Dendritic cell treated with granulocyte-macrophage colony-stimulating factor and Interleukin-4, amounts not matched to agents 40 ng/mL and 50 ng/mL, for 4 days (primary cell): ENCODE data around the gene CCDC126.
"Not testable (repeated sequence)": the region's sequence is repeated elsewhere in the genome, so short reads cannot be mapped to it uniquely, and the experiment has no call there.

Source experiments
- H3K27ac Mint-ChIP-seq: one replicate; pipeline ENCODE4 v1.8.0; 2022; ENCODE audit warnings: mild to moderate bottlenecking, mixed read lengths
- H3K27me3 Mint-ChIP-seq: one replicate; pipeline ENCODE4 v1.8.0; 2022; ENCODE audit warnings: mild to moderate bottlenecking, mixed read lengths
- H3K36me3 Mint-ChIP-seq: one replicate; pipeline ENCODE4 v1.8.0; 2022; ENCODE audit warnings: low read depth, mixed read lengths
- H3K4me1 Mint-ChIP-seq: one replicate; pipeline ENCODE4 v1.8.0; 2022; ENCODE audit warnings: low read depth, mixed read lengths
- H3K4me3 Mint-ChIP-seq: one replicate; pipeline ENCODE4 v1.8.0; 2022; ENCODE audit warnings: mild to moderate bottlenecking, moderate library complexity, mixed read lengths
- H3K9me3 Mint-ChIP-seq: one replicate; pipeline ENCODE4 v1.8.0; 2022; ENCODE audit warnings: mixed read lengths
- intact Hi-C: fragments of 100-400 bp; cut with micrococcal nuclease; formaldehyde crosslinking; loops from one replicate; pipeline ENCODE4 v1.15.0; 2022

Gene CCDC126, protein sequence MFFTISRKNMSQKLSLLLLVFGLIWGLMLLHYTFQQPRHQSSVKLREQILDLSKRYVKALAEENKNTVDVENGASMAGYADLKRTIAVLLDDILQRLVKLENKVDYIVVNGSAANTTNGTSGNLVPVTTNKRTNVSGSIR

DNA sequence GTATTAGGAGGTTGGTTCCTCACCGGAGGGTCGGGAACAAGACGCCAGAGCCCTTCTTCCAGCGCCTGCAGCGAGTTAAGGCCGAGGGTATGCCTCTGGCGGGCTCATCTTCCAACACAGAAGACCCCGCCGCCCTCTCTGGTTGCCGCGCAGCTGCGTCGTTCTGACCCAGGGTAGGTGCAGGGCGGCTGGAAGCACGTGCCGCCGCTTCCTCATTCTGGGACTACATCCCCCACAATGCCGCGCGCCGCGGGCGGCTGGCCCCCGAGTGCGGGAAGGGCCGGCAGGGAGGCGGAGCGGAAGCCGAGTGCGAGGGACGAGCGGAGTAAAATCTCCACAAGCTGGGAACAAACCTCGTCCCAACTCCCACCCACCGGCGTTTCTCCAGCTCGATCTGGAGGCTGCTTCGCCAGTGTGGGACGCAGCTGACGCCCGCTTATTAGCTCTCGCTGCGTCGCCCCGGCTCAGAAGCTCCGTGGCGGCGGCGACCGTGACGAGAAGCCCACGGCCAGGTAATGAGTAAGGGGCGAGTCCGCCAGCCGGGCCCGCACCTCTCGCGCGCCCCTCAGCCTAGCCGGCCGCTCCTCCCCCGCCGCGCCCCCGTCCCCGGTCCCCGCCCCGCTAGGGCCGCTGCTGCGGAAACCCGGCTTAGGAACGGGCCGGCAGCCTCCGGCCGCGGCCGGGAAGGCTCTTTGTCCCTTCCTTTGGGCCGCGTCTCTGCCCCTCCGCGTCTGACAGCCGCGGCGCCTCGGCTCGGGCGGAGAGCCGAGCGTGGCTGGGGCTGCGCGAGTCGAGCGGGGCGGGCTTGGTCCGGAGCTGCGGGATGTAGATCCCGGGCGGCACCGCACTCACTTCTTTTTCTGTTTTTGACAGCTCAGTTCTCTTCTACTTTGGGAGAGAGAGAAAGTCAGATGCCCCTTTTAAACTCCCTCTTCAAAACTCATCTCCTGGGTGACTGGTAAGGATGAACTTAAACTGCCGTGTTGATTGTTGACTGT is at the start of gene CCDC126:
TSS of gene CCDC126 (plus strand) at position 289 of the 998 bp plus-strand sequence. CDS start 13,934 bp downstream, outside the sequence.
- Mint-ChIP-seq H3K27ac (peak within 1 kb of the TSS; percentile 79), H3K36me3 (peaks cover 10% of the 10 kb centered on the region), H3K27me3 (peaks cover 17% of the 10 kb centered on the region), H3K4me3 (peak within 1 kb of the TSS; percentile 81), H3K4me1 (peaks cover 26% of the 10 kb centered on the region), H3K9me3 (peaks cover 7% of the 10 kb centered on the region)
- intact Hi-C loops: loop anchor here (1.0 to 5.0 kb wide), 3 partner anchors 67 to 415 kb away; partner anchors contain the start of genes FAM221A, NUP42 and TRA2A

- H3K4me3 Mint-ChIP-seq: no peak overlapping the region
- peaks cover 14% of the 10 kb centered on the region for H3K4me1 Mint-ChIP-seq
- no peak overlapping the region for H3K27ac Mint-ChIP-seq
- H3K27me3 Mint-ChIP-seq: peaks cover 3% of the 10 kb centered on the region
- H3K9me3 Mint-ChIP-seq: no peaks in the 10 kb centered on the region
- no peaks in the 10 kb centered on the region for H3K36me3 Mint-ChIP-seq
- intact Hi-C loops: loop anchor here (1.0 kb wide), 1 partner anchor 165 kb away; no protein-coding TSS in a partner anchor
Measured at GRCh38 chr7:23547662-23548061, 49.5 kb upstream of the CCDC126 start.

DNA sequence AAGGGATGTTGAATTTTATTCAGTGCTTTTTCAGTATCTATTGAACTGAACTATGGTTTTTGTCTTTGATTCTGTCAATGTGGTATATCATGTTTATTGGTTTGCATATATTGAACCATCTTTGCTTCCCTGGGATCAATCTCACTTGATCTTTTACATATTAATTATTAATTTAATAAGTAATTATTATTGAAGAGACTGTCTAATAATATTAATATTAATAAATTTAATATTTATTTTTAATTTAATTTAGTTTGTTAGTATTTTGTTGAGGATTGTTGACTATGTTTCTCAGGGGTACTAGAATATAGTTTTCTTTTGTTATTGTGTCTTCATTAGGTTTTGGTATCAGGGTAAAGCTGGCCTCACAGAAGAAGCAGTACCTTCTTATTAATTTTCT is 38.9 kb upstream of the CCDC126 start:
- H3K4me1 Mint-ChIP-seq: no peaks in the 10 kb centered on the region
- no peaks in the 10 kb centered on the region for H3K36me3 Mint-ChIP-seq
- H3K27ac Mint-ChIP-seq: no peak overlapping the region
- H3K27me3 Mint-ChIP-seq: peaks cover 11% of the 10 kb centered on the region
- no peaks in the 10 kb centered on the region for H3K9me3 Mint-ChIP-seq
- H3K4me3 Mint-ChIP-seq: no peak overlapping the region
- intact Hi-C loops: no loop called here

DNA sequence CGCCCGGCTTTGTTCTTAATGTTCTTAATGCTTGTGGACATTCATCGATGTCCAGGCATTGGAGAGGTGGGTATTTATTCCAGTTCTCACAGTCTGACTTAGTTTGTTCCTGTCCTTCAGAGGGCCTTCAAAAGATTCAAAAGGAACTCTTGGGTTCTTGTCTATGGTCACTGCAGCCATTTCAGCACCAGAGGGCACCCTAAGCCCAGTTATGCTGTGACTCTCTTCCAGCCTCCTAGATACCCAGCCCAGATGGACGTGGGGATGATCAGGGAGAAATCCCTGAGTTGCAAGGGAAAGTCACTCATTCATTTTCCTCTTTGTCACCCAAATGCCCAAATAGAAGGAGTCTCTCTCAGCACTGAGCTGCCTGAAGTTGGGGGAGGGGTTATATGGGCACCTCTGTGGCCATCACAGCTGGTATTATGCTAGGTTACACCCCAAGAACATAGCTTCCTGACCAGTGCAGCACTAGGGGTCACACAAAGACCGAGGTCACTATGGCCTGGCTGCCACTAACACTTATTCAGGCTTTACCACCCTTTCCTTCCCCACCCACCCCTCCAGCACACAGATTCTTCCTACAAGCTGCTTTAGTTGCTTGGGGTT is 26.5 kb upstream of the CCDC126 start:
- no peak overlapping the region for H3K4me3 Mint-ChIP-seq
- peaks cover 3% of the 10 kb centered on the region for H3K27me3 Mint-ChIP-seq
- H3K27ac Mint-ChIP-seq: no peak overlapping the region
- no peaks in the 10 kb centered on the region for H3K36me3 Mint-ChIP-seq
- intact Hi-C loops: loop anchor here (1.0 to 2.0 kb wide), 2 partner anchors 142 to 1094 kb away; no protein-coding TSS in a partner anchor
- H3K4me1 Mint-ChIP-seq: no peaks in the 10 kb centered on the region
- H3K9me3 Mint-ChIP-seq: no peaks in the 10 kb centered on the region

- H3K4me3 Mint-ChIP-seq, intact Hi-C loops, H3K27ac Mint-ChIP-seq, H3K9me3 Mint-ChIP-seq, H3K4me1 Mint-ChIP-seq, H3K27me3 Mint-ChIP-seq, H3K36me3 Mint-ChIP-seq: not testable (repeated sequence)
Measured at GRCh38 chr7:23581975-23582374, 15.2 kb upstream of the CCDC126 start.

DNA sequence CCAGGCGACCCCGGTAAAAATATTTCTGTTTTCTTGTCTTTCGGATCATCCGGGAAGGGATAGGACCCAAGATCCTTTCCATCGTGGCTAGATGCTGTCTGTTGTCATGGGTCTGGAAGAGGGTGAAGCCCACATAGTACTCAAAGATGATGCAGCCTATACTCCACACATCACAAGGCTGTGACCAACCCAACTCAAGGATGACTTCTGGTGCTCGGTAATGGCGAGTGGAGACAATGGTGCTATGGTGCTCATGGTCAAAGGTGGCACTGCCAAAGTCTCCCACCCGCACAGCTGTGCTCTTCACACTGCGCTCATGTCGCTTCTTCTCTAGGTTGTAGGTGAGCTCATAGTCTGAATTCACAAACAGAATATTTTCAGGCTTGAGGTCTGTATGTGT is 11.9 kb upstream of the CCDC126 start:
- intact Hi-C loops, H3K4me1 Mint-ChIP-seq, H3K4me3 Mint-ChIP-seq, H3K27ac Mint-ChIP-seq, H3K36me3 Mint-ChIP-seq, H3K9me3 Mint-ChIP-seq, H3K27me3 Mint-ChIP-seq: not testable (repeated sequence)

GRCh38 chr7:23586159-23586558 is 11.0 kb upstream of the CCDC126 start:
- Mint-ChIP-seq H3K9me3 (no peaks in the 10 kb centered on the region), H3K4me3 (no peak overlapping the region), H3K27ac (no peak overlapping the region), H3K4me1 (no peaks in the 10 kb centered on the region), H3K36me3 (no peaks in the 10 kb centered on the region), H3K27me3 (peaks cover 5% of the 10 kb centered on the region)
- intact Hi-C loops: no loop called here

GRCh38 chr7:23590529-23590928 is 6.7 kb upstream of the CCDC126 start:
- Mint-ChIP-seq H3K36me3 (no peaks in the 10 kb centered on the region), H3K4me3 (no peak overlapping the region), H3K27ac (no peak overlapping the region), H3K27me3 (peaks cover 9% of the 10 kb centered on the region), H3K4me1 (peaks cover 5% of the 10 kb centered on the region), H3K9me3 (no peaks in the 10 kb centered on the region)
- intact Hi-C loops: no loop called here

GRCh38 chr7:23593706-23594105 is 3.5 kb upstream of the CCDC126 start:
- Mint-ChIP-seq H3K4me3 (no peak overlapping the region), H3K9me3 (peaks cover 7% of the 10 kb centered on the region), H3K36me3 (peaks cover 4% of the 10 kb centered on the region), H3K27me3 (peaks cover 19% of the 10 kb centered on the region), H3K27ac (no peak overlapping the region), H3K4me1 (peaks cover 18% of the 10 kb centered on the region)
- intact Hi-C loops: no loop called here

GRCh38 chr7:23594879-23595604 is 2.1 kb upstream of the CCDC126 start:
- Mint-ChIP-seq H3K27me3 (peaks cover 19% of the 10 kb centered on the region), H3K27ac (no peak overlapping the region), H3K9me3 (peaks cover 7% of the 10 kb centered on the region), H3K4me1 (peaks cover 25% of the 10 kb centered on the region), H3K4me3 (no peak overlapping the region), H3K36me3 (peaks cover 8% of the 10 kb centered on the region)
- intact Hi-C loops: loop anchor here (5.0 kb wide), 1 partner anchor 413 kb away; the partner anchor contains the start of gene NUP42

- H3K27me3 Mint-ChIP-seq: peaks cover 17% of the 10 kb centered on the region
- peak overlapping the region; percentile 81 for H3K4me3 Mint-ChIP-seq
- peaks cover 30% of the 10 kb centered on the region for H3K4me1 Mint-ChIP-seq
- intact Hi-C loops: loop anchor here (5.0 kb wide), 1 partner anchor 416 kb away; the partner anchor contains the start of gene NUP42
- H3K27ac Mint-ChIP-seq: peak overlapping the region; percentile 79
- peaks cover 10% of the 10 kb centered on the region for H3K36me3 Mint-ChIP-seq
- peaks cover 7% of the 10 kb centered on the region for H3K9me3 Mint-ChIP-seq
Measured at GRCh38 chr7:23598296-23598695, 1.1 kb downstream of the CCDC126 start.

DNA sequence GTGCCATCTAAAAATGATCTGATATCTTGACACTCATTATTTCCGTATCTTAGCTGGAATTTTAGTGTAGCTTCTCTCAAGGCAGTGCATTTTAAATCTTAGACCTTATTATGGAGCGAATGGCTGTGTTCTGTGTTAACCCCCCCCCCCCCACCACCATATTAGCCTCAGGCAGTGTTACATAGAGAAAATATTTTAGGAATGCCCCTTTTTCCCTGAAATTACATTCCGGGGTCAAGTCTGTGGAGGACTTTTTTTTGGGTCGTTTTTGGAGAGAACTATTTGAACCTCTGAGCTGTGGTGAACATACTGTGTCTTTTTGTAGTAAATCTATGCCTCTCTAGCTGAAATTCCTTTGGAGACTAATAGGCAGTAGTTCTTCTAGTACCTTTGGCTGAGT is 3.1 kb downstream of the CCDC126 start:
- H3K27ac Mint-ChIP-seq: no peak overlapping the region
- H3K36me3 Mint-ChIP-seq: peaks cover 10% of the 10 kb centered on the region
- peaks cover 15% of the 10 kb centered on the region for H3K27me3 Mint-ChIP-seq
- H3K4me1 Mint-ChIP-seq: peaks cover 31% of the 10 kb centered on the region
- no peak overlapping the region for H3K4me3 Mint-ChIP-seq
- H3K9me3 Mint-ChIP-seq: peaks cover 7% of the 10 kb centered on the region
- intact Hi-C loops: no loop called here

DNA sequence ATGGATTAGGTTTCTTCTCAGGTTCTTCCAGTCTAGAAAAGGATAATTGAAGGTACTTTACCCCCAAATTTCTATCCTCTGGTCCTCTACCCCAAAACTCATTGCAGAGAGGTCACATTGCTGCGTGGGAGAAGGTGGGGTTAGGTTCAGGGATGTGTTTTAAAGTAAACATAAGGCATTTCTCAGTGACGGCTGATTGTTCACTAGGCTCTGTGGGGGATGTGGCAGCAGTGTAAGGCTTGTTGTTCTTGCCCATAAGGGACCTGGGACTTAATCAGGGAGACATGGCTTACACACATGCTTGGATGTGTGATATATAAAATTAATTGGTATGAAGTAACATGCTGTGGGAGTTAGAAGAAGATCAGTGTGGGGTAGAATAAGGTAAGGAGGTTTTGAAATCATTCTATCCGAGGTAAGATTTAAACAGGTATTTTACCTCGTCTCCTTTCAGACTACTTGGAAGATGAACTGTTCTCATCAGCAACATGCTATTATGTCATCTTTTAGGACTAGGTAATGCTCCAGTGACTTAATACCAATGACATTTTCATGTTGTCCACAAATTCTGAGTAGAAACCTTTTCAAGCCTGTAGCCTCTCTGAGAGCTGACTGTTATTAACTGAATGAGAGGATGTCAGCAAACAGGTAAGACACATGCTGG is 6.6 kb downstream of the CCDC126 start:
- Mint-ChIP-seq H3K9me3 (no peaks in the 10 kb centered on the region), H3K4me3 (no peak overlapping the region), H3K4me1 (peaks cover 17% of the 10 kb centered on the region), H3K36me3 (peaks cover 6% of the 10 kb centered on the region), H3K27me3 (no peaks in the 10 kb centered on the region), H3K27ac (no peak overlapping the region)
- intact Hi-C loops: no loop called here
